Lung (tissue), 12 donors: Measurements from ENCODE around the gene MPO. TPM values are rescaled to one million over a fixed set of nuclear protein-coding genes. Genes with fewer than 3 reads are reported as not detected.

Experiments
- ATAC-seq: fragments of 200-7000 bp; cut with Tn5 transposase; one replicate; pipeline ENCODE4 v1.9.1; 2020; ENCODE audit warnings: moderate number of reproducible peaks; ENCODE audit not compliant: insufficient read depth, low FRiP score
- DNase-seq, 3 donors: peaks; one replicate each; pipeline ENCODE4 v3.0.0-alpha.2; 2013 to 2017
- H3K27ac ChIP-seq, 2 donors: one replicate each; pipeline ENCODE4 v1.5.1; 2013; ENCODE audit warnings: mild to moderate bottlenecking in 2 of 2, moderate library complexity in 2 of 2, control low read depth in 1 of 2, inconsistent platforms in 1 of 2, low read depth in 1 of 2, low read length in 1 of 2
- H3K27me3 ChIP-seq, 3 donors: one replicate each; pipeline ENCODE4 v1.5.1; 2013; ENCODE audit warnings: low read length in 2 of 3; ENCODE audit not compliant: control insufficient read depth in 3 of 3, insufficient read depth in 3 of 3
- H3K36me3 ChIP-seq, 4 donors: one replicate each; pipeline ENCODE4 v1.5.1; 2013; ENCODE audit warnings: low read length in 4 of 4, mild to moderate bottlenecking in 1 of 4, moderate library complexity in 1 of 4; ENCODE audit not compliant: control insufficient read depth in 4 of 4, insufficient read depth in 4 of 4
- H3K4me1 ChIP-seq, 5 donors: one replicate each; pipeline ENCODE4 v1.5.1; 2013; ENCODE audit warnings: low read length in 5 of 5, mild to moderate bottlenecking in 2 of 5, moderate library complexity in 1 of 5; ENCODE audit not compliant: control insufficient read depth in 5 of 5, insufficient read depth in 5 of 5
- H3K4me3 ChIP-seq: one replicate; pipeline ENCODE4 v1.5.1; 2013; ENCODE audit warnings: mild to moderate bottlenecking, control low read depth, moderate library complexity
- H3K9ac ChIP-seq, 2 donors: one replicate each; pipeline ENCODE4 v1.5.1; 2013; ENCODE audit warnings: low read length in 2 of 2, control low read depth in 1 of 2; ENCODE audit not compliant: insufficient read depth in 1 of 2
- H3K9me3 ChIP-seq, 4 donors: one replicate each; pipeline ENCODE4 v1.5.1; 2013; ENCODE audit warnings: low read length in 3 of 4, mild to moderate bottlenecking in 1 of 4, moderate library complexity in 1 of 4; ENCODE audit not compliant: control insufficient read depth in 4 of 4, insufficient read depth in 3 of 4
- WGBS, 2 donors: extraction: QIAGEN DNeasy Blood & Tissue Kit; methylation state at CpG; one replicate each; pipeline ENCODE4 v1.1.7; 2013; 5-methylcytosine and 5-hydroxymethylcytosine counted together
- polyA plus RNA-seq, 2 donors: library from polyadenylated mRNA; stranded (reverse); fragments of 200-250 nt; gene quantifications; one replicate each; pipeline ENCODE4 v1.2.1, GENCODE V29; 2013
- total RNA-seq, 2 donors: library from RNA; depleted of rRNA in 1 of 2; stranded (reverse); fragments of >200 nt in 1 of 2; gene quantifications; one replicate each; pipeline ENCODE4 v1.2.1, GENCODE V29; 2014 to 2021
- TF ChIP-seq, protein P1 (sequence below): IDR thresholded peaks from 2 replicates; pipeline ENCODE4 v1.5.1; 2012; ENCODE audit warnings: mild to moderate bottlenecking; ENCODE audit errors: control extremely low read depth, extremely low read depth
- donor health status: control.
- donor health status: control.
- donor health status: Bipolar disorder and iron deficiency.
- donor health status: healthy.
- donor health status: DM: yes; HTN: yes; CAD: no.

The MPO gene
- total and polyA plus RNA-seq, 4 donors = 0.79 to 62.0 (median 6.7) TPM

GRCh38 chr17:58306131-58306951, 25.6 kb upstream of the MPO start:
- no peak overlapping the region for H3K9ac ChIP-seq
- H3K4me3 ChIP-seq = no peak overlapping the region
- TF ChIP-seq, protein P1, sequence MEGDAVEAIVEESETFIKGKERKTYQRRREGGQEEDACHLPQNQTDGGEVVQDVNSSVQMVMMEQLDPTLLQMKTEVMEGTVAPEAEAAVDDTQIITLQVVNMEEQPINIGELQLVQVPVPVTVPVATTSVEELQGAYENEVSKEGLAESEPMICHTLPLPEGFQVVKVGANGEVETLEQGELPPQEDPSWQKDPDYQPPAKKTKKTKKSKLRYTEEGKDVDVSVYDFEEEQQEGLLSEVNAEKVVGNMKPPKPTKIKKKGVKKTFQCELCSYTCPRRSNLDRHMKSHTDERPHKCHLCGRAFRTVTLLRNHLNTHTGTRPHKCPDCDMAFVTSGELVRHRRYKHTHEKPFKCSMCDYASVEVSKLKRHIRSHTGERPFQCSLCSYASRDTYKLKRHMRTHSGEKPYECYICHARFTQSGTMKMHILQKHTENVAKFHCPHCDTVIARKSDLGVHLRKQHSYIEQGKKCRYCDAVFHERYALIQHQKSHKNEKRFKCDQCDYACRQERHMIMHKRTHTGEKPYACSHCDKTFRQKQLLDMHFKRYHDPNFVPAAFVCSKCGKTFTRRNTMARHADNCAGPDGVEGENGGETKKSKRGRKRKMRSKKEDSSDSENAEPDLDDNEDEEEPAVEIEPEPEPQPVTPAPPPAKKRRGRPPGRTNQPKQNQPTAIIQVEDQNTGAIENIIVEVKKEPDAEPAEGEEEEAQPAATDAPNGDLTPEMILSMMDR = no peak
- H3K27ac ChIP-seq = no peak overlapping the region
- no peaks in the 10 kb centered on the region for H3K27me3 ChIP-seq
- H3K4me1 ChIP-seq = no peaks in the 10 kb centered on the region
- ATAC-seq (no peak), DNase-seq (no peak)
- H3K36me3 ChIP-seq = peaks cover 0 to 11% (median 0%) of the 10 kb centered on the region in 4 donors
- H3K9me3 ChIP-seq = no peaks in the 10 kb centered on the region
- 88 to 89% methylated on average over 19 of the region's 19 CpGs for WGBS, 2 donors

DNA sequence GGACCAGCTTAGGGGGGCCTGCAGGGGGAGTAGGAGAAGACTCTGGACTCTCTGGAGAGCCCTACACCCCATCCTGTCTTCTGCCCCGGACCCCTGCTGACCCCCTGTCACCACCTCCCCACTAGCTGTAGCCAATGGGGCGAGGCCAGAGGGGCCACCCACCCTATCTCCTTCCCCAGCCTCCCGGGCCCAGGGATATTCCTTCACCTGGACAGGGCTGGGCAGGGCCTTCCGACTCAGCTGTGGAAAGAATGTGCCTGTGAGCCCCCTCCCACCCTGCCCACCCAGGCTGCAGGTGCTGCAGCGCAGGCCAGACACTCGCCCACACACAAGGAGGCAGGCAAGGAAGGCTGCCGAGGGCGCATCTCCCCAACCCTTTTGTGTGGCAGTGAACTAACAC, 24.9 kb upstream of the MPO start:
- TF ChIP-seq, protein P1 = no peak
- Histone ChIP-seq H3K27ac (no peak overlapping the region), H3K9ac (no peak overlapping the region), H3K4me1 (no peaks in the 10 kb centered on the region), H3K27me3 (no peaks in the 10 kb centered on the region), H3K9me3 (no peaks in the 10 kb centered on the region), H3K36me3 (peaks cover 0 to 9% (median 0%) of the 10 kb centered on the region in 4 donors), H3K4me3 (no peak overlapping the region)
- DNase-seq (no peak), ATAC-seq (no peak)
- 81 to 82% methylated on average over 8 of the region's 8 CpGs for WGBS, 2 donors

GRCh38 chr17:58304750-58305486, 24.2 kb upstream of the MPO start:
- TF ChIP-seq, protein P1 = no peak
- H3K4me1 ChIP-seq = no peaks in the 10 kb centered on the region
- ATAC-seq (no peak), DNase-seq (no peak)
- H3K27me3 ChIP-seq = no peaks in the 10 kb centered on the region
- H3K9me3 ChIP-seq = no peaks in the 10 kb centered on the region
- H3K27ac ChIP-seq = no peak overlapping the region
- H3K36me3 ChIP-seq = peaks cover 0 to 9% (median 0%) of the 10 kb centered on the region in 4 donors
- no peak overlapping the region for H3K9ac ChIP-seq
- 87 to 90% methylated on average over 14 of the region's 14 CpGs for WGBS, 2 donors
- no peak overlapping the region for H3K4me3 ChIP-seq
